Spleen (tissue), 11 donors: ENCODE measurements around the gene SYNDIG1. TPM values are rescaled to one million over a fixed set of nuclear protein-coding genes. Genes with fewer than 3 reads are reported as not detected.
A peak's percentile ranks its signal among the peaks of the same experiment; 100 is the strongest.

ENCODE experiments used
- DNase-seq: peaks from one replicate; pipeline ENCODE4 v3.0.0-alpha.2; 2020
- H3K27ac ChIP-seq, 8 donors: fragments of 200-600 bp; sonication (generic) in 7 of 8; 1 replicate in 4 of 8; 2 replicates in 4 of 8; pipeline versions ENCODE4 v1.5.0 to v1.8.0; 2016 to 2021; ENCODE audit warnings: inconsistent platforms in 4 of 8, mild to moderate bottlenecking in 4 of 8, moderate library complexity in 1 of 8
- H3K27me3 ChIP-seq, 7 donors: fragments of 200-600 bp; sonication (generic) in 6 of 7; replicated peaks in 1 of 7; 1 replicate in 4 of 7; 2 replicates in 3 of 7; pipeline versions ENCODE4 v1.5.0 to v1.8.0; 2016 to 2021; ENCODE audit warnings: inconsistent platforms in 3 of 7, mild to moderate bottlenecking in 1 of 7
- H3K36me3 ChIP-seq, 6 donors: fragments of 200-600 bp; sonication (generic) in 5 of 6; 1 replicate in 4 of 6; 2 replicates in 2 of 6; pipeline versions ENCODE4 v1.5.0 to v1.8.0; 2016 to 2021; ENCODE audit warnings: inconsistent platforms in 2 of 6
- H3K4me1 ChIP-seq, 6 donors: fragments of 200-600 bp; sonication (generic) in 5 of 6; 1 replicate in 3 of 6; 2 replicates in 3 of 6; pipeline versions ENCODE4 v1.5.0 to v1.8.0; 2016 to 2021; ENCODE audit warnings: inconsistent platforms in 3 of 6
- H3K4me3 ChIP-seq, 8 donors: fragments of 200-600 bp; sonication (generic) in 7 of 8; 1 replicate in 4 of 8; 2 replicates in 4 of 8; pipeline versions ENCODE4 v1.5.0 to v1.8.0; 2016 to 2021; ENCODE audit warnings: inconsistent platforms in 4 of 8, mild to moderate bottlenecking in 4 of 8, moderate library complexity in 2 of 8
- H3K9me3 ChIP-seq, 8 donors: fragments of 200-600 bp; sonication (generic) in 7 of 8; 1 replicate in 4 of 8; 2 replicates in 4 of 8; pipeline versions ENCODE4 v1.5.0 to v1.8.0; 2016 to 2021; ENCODE audit warnings: inconsistent platforms in 4 of 8
- CTCF ChIP-seq, 11 experiments: fragments of 200-600 bp in 7 of 11; fragments of 450-650 bp in 4 of 11; sonication (generic) in 4 of 11; IDR thresholded peaks in 8 of 11; conservative IDR thresholded peaks in 3 of 11; 1 replicate in 7 of 11; 2 replicates in 4 of 11; pipeline versions ENCODE4 v1.4.0 to v1.8.0; 2016 to 2021; ENCODE audit warnings: antibody characterized with exemption in 11 of 11, inconsistent platforms in 4 of 11, mild to moderate bottlenecking in 1 of 11
- POLR2A ChIP-seq, 3 donors: fragments of 450-650 bp; IDR thresholded peaks; one replicate each; pipeline ENCODE4 v1.5.1; 2017; ENCODE audit warnings: antibody characterized with exemption in 3 of 3, mild to moderate bottlenecking in 1 of 3
- POLR2AphosphoS5 ChIP-seq, 3 donors: sonication (generic); formaldehyde crosslinking; IDR thresholded peaks; one replicate each; pipeline ENCODE4 v1.5.1; 2017; ENCODE audit warnings: antibody characterized with exemption in 3 of 3
- WGBS, 5 donors: extraction: QIAGEN DNeasy Blood & Tissue Kit in 3 of 5; methylation state at CpG; one replicate each; pipeline versions ENCODE4 v1.1.5 to v1.1.7; 2013 to 2018; 5-methylcytosine and 5-hydroxymethylcytosine counted together
- intact Hi-C: fragments of 100-400 bp; cut with DNase I; formaldehyde crosslinking; loops from one replicate; pipeline ENCODE4 v1.15.0; 2023; ENCODE audit warnings: low total_unique reads
- polyA plus RNA-seq, 3 donors: library from polyadenylated mRNA; stranded (reverse); fragments of 200-250 nt; gene quantifications; one replicate each; pipeline ENCODE4 v1.2.1, GENCODE V29; 2013
- total RNA-seq, 7 donors: library from RNA; depleted of rRNA in 3 of 7; stranded (reverse); fragments of >200 nt in 3 of 7; fragmentation: NEBNext Ultra II Directional in 4 of 7; extraction: Animal tissue kit (Norgen Biotek cat#: 25700) in 4 of 7; gene quantifications; one replicate each; pipeline versions ENCODE4 v1.1.0 to v1.2.1, GENCODE V29; 2016 to 2021
- donor health status: healthy with polysubstance abuse.
- donor health status: DM: no; HTN: no; CAD: no; lungs with moderate emphysema.
- donor health status: DM: no; HTN: no; CAD: no.
- donor health status: Bipolar disorder and iron deficiency.
- donor health status: healthy.
- donor health status: DM: no; HTN: no; CAD: no.
- donor health status: DM: yes; HTN: yes; CAD: no.

The SYNDIG1 gene
- total and polyA plus RNA-seq, 10 donors: 0.70 to 3.5 (median 1.3) TPM

- 85 to 92% (median 87%) methylated on average over 6 of the region's 6 CpGs for WGBS, 5 donors
- intact Hi-C loops: no loop called here
- no peak for DNase-seq
- TF ChIP-seq CTCF (IDR thresholded peaks at IDR 0.05 in 8 of 11, conservative IDR thresholded peaks at IDR 0.05 in 3 of 11) (no peak), POLR2A (IDR thresholded peaks at IDR 0.05) (no peak), POLR2AphosphoS5 (IDR thresholded peaks at IDR 0.05) (no peak)
- no peaks in the 10 kb centered on the region for H3K4me1 ChIP-seq
- H3K36me3 ChIP-seq: no peaks in the 10 kb centered on the region
- H3K27me3 ChIP-seq: peaks cover 0 to 5% (median 0%) of the 10 kb centered on the region in 7 donors
- peaks cover 0 to 16% (median 2%) of the 10 kb centered on the region in 8 donors for H3K9me3 ChIP-seq
- no peak overlapping the region for H3K27ac ChIP-seq
- no peak overlapping the region for H3K4me3 ChIP-seq
Measured at GRCh38 chr20:24640686-24641085, 171.3 kb downstream of the SYNDIG1 start.

- Histone ChIP-seq H3K36me3 (no peaks in the 10 kb centered on the region), H3K27ac (no peak overlapping the region), H3K9me3 (peaks cover 0 to 16% (median 2%) of the 10 kb centered on the region in 8 donors), H3K4me3 (no peak overlapping the region), H3K4me1 (no peaks in the 10 kb centered on the region), H3K27me3 (peaks cover 0 to 21% (median 0%) of the 10 kb centered on the region in 7 donors)
- TF ChIP-seq CTCF (IDR thresholded peaks at IDR 0.05 in 8 of 11, conservative IDR thresholded peaks at IDR 0.05 in 3 of 11) (no peak), POLR2A (IDR thresholded peaks at IDR 0.05) (no peak), POLR2AphosphoS5 (IDR thresholded peaks at IDR 0.05) (no peak)
- WGBS, 5 donors: 92 to 99% (median 95%) methylated on average over 2 of the region's 2 CpGs
- intact Hi-C loops: no loop called here
- DNase-seq: no peak
Measured at GRCh38 chr20:24643731-24644626, 174.6 kb downstream of the SYNDIG1 start.

- H3K27ac ChIP-seq: no peak overlapping the region
- TF ChIP-seq POLR2AphosphoS5 (IDR thresholded peaks at IDR 0.05): no peak
- no peak for TF ChIP-seq CTCF (IDR thresholded peaks at IDR 0.05 in 8 of 11, conservative IDR thresholded peaks at IDR 0.05 in 3 of 11)
- TF ChIP-seq POLR2A (IDR thresholded peaks at IDR 0.05): no peak
- H3K4me3 ChIP-seq: no peak overlapping the region
- H3K4me1 ChIP-seq: no peaks in the 10 kb centered on the region
- peaks cover 0 to 21% (median 0%) of the 10 kb centered on the region in 7 donors for H3K27me3 ChIP-seq
- intact Hi-C loops: no loop called here
- DNase-seq: no peak
- no peaks in the 10 kb centered on the region for H3K36me3 ChIP-seq
- peaks cover 0 to 16% (median 2%) of the 10 kb centered on the region in 8 donors for H3K9me3 ChIP-seq
- WGBS, 5 donors: 45 to 56% (median 50%) methylated on average over 10 of the region's 10 CpGs
Measured at GRCh38 chr20:24646321-24646720, 176.9 kb downstream of the SYNDIG1 start.

- Histone ChIP-seq H3K27me3 (peaks cover 0 to 21% (median 0%) of the 10 kb centered on the region in 7 donors), H3K9me3 (peaks cover 0 to 16% (median 2%) of the 10 kb centered on the region in 8 donors), H3K36me3 (no peaks in the 10 kb centered on the region), H3K4me3 (no peak overlapping the region), H3K27ac (no peak overlapping the region), H3K4me1 (no peaks in the 10 kb centered on the region)
- intact Hi-C loops: no loop called here
- TF ChIP-seq POLR2AphosphoS5 (IDR thresholded peaks at IDR 0.05) (no peak), POLR2A (IDR thresholded peaks at IDR 0.05) (no peak), CTCF (IDR thresholded peaks at IDR 0.05 in 8 of 11, conservative IDR thresholded peaks at IDR 0.05 in 3 of 11) (no peak)
- DNase-seq: peak; percentile 6
- WGBS, 5 donors: 50 to 92% (median 80%) methylated on average over 2 of the region's 2 CpGs
Measured at GRCh38 chr20:24647713-24648112, 178.3 kb downstream of the SYNDIG1 start.
